ENCODE data around the gene ZNF407.

Gene ZNF407

DNA sequence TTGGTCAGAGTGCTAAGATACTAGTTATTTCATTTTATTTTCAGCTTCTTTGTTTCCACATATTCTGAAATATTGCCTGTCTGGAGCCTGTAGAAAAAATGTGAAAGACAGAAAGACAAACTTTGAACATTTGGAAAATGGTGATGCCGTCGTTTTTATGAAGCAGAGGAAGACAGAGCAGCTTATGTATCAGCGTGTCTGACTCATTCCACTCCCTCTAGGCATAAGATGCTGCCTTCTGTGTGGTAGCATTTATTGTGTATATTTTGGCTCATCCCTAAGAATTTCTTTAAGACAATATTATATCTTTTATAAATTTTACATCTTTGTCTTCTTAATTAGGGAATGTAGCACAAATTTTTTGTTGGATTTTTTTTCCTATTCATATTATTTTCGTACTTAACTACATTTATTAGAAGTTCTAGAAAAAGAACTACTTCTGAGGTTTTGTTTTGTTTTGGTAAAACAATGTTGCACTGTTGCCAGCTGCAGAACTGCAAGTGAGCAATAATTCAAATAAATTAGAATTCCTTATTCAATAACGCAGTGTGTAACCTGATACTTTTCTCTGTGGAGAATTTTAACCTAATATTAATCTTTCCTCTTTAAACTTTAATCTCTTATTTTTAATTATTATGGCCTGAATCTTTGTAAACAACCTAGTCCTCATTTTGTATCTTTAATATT is 300.4 kb downstream of the ZNF407 start:
- no peak for DNase-seq

- DNase-seq: no peak
Observed at GRCh38 chr18:74898965-74899364, 301.3 kb downstream of the ZNF407 start.

- DNase-seq: peak; percentile 45
Observed at GRCh38 chr18:74899554-74899953, 301.9 kb downstream of the ZNF407 start.

DNA sequence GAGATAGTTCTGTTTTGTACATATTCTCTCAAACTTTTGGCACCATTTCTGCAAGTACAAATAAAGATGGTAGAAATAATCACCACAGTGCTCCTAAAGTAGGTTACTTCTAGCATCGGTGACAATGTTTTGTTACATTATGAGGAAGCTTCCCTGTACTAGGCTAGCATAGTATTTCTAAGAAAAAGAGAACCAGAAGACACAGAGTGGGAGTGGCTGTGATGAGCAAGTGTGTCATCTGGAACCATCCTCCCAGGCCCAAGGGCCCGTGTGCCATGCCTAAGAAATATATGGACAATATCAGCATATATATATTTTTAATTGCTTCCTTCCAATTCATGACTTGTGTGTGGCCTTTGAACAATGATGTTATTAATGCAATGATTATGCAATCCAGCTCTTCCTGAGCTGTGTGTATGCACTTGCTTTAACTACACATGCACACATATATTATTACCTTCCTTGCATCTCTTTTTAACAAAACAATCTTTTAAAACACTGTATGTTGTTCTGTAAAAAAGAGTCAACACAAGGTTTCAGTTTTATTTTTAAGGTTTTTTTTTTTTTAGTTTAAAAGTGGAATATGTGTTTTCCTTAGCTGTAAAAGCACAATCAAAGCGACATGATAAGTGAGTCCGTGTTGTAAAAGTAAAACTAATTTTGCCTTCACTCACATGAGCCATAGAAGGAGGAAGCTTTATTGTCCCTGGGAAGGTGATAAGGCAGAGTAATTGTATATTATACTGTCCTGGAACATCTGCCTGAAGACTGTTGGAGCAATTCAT is 303.9 kb downstream of the ZNF407 start:
- peak; percentile 50 for DNase-seq

DNA sequence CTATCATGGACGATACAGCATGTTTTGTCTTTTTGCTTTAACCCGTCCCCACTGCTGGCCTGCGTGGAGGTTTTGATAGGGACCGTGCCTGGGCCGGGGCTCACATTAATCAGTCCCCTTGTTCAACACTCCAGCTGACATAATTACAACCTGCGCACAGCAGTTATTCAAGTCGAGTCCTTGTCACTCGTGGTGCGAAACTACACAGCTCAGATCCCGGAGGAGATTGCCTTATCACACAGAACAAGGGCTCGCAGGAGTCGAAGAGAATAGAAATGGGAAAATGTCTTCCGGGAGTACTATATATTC is 304.4 kb downstream of the ZNF407 start:
- no peak for DNase-seq

- DNase-seq: no peak
Observed at GRCh38 chr18:74905247-74905646, 307.6 kb downstream of the ZNF407 start.

DNA sequence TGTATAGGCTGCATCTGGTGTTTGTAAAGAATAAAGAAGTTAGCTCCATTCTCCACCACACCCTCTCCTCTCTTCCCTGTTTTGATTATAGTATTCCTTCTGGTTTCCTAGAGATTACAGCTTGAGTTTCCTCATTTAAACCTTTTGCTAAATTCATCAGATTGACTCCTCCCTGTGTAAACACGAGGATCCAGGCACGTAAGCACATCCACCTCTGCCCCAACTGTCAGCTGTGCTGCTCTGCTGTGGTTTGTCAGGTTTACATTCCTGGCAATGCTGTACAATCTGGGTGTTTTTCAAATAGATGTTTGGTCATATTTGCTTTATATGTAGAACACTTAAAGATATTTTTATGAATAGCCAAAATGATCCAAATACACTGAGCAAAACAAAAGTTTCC is 308.5 kb downstream of the ZNF407 start:
- peak; percentile 64 for DNase-seq

- DNase-seq: no peak
Observed at GRCh38 chr18:74914052-74914591, 316.5 kb downstream of the ZNF407 start.

DNA sequence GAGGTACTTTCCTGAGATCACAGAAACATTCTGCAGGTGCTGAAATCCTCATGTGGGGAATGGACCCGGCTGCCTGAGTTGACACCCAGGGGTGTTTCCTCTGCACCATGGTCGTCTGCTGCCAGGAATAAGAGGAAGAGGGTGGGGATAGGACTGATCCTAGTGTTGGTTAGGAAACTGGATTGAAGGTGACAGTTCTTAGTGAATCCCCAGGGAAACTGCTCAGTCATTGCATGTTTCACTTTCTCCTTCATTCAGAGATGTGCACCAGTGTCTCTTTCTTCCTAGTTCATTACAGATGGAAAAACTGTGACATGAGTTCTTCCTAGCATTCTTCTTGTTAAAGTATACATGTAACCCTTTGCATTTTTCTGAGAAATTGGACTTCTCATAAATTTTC is 317.0 kb downstream of the ZNF407 start:
- DNase-seq: no peak

GRCh38 chr18:74916773-74917393 is 319.2 kb downstream of the ZNF407 start:
- no peak for DNase-seq

- DNase-seq: no peak
Observed at GRCh38 chr18:74918276-74918790, 320.7 kb downstream of the ZNF407 start.

DNA sequence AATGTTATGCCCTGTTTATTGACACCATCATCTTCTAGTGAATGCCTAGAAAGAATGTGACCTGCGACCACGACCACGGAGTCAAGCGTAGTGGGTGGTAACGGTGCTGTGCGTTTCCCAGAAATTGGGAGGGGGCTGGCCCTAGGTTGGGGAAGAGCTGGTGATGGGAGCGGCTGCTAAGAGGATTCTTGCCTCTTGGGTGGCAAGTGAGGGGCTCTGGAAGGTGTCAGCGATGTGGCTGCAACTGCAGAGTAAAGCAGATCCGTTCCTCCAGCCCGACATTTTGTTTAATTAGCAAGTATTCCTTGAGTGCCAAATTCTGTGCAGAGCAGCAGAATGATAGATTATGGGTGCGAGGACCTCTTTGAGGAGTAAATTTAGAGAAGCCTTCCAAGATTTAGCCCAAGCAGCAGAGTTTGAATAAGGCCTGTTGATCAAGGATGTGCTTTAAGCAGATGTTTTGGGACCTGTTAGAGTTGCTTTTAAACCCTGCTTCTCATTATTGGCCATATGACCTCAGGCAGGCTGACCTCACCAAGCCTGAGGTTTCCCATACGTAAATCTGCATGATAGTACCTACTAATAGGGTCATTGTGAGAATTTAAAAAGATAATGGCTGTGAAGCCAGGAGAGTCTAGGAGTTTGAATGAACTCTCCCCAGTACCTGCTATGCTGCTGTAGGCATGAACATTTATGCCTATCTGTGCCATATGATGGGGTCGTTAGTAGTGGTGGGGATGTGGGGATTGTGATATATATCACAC is 323.6 kb downstream of the ZNF407 start:
- no peak for DNase-seq

GRCh38 chr18:74926051-74926450 is 328.4 kb downstream of the ZNF407 start:
- DNase-seq: no peak

DNA sequence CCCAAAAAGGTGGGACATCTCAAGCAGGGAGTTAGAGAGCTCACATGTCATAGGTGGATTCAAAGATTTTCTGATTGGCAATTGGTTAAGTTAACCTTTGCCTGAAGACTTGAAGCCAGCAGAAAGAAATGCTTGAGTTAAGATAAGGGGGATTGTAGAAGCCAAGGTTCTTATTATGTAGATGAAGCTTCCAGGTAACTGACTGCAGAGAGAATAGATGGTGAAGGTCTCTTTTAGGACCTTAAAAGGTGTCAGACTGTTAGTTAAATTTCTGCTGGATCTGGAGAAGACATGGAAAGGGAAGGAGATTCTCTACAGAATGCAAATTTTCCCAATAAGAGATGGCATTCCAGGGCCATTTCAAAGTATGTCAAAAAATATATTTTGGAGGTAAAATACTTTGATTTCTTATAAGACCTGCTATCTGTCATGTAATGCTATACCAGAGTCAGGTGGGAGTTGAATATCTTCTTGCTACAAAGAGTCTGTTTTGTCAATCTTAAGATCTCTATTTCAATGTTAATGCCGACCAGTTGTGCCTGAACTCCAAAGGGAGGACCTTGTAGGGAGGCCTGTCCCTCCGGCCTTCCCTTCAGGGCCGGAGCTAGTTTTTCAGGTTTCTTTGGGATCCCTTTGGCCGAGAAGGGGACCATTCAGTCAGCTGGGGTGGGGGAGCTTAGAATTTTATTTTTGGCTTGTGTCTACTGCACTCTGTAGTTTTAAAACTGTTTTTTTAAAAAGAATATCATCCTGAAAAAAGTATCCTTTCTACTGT is 330.7 kb downstream of the ZNF407 start:
- no peak for DNase-seq

- no peak for DNase-seq
Observed at GRCh38 chr18:74929110-74929509, 331.4 kb downstream of the ZNF407 start.

DNA sequence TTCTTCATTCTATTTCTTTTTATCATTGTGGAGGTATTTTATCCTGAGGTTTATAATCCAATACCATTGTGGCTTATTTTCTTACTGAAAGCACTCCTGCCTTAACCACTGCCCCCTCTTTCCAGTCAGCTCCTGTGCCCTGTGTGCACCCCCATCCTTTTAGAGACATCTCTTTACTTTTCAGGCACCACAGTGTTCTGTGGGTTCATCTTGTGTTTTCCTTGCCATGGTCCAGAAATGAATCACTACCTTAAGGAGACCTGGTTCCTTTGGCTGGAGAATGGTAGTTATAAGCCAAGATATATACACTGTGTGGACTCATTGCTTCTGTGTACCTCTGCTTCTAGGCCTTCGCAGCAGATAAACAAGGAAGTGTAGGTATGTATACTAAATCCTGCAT is 332.9 kb downstream of the ZNF407 start:
- no peak for DNase-seq

GRCh38 chr18:74933930-74934329 is 336.3 kb downstream of the ZNF407 start:
- DNase-seq: no peak

DNA sequence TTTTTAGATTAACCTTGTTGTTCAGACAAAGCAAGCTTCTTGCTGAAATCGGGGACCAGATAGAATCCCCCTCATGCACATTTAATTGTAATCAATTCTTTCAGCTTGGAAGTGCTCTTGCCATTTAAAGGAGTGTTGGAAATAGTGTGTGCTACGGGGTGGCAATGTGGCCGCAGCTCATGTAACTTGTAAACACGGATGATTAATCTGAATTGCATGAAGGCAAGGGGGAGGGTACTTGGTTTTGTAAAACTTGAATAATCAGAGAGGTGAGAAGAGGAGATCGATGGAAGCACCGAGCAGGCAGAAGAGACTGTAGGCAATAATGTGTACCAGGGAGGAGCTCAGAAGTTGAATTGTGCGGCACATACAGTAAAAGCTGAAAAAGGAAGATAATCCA is 337.8 kb downstream of the ZNF407 start:
- DNase-seq: no peak

DNA sequence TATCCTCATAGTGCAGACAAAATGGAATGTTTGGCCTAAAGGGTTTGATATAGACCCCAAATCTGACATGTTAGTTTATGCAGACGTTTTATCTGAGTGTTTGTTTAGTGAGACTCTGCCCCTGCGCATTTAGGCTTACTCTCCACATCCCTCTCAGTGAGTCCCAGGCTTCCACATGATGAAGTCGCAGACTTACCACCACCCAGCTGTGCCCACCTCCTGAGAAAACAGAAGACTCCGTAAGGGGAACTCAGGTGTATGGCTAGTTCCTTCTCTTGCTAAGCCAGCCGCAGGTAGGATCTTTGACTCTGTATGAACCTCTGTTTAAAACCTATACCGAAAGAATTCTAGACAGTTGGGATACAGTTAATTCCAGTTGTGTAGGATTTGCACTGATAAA is 338.7 kb downstream of the ZNF407 start:
- no peak for DNase-seq

- DNase-seq: no peak
Observed at GRCh38 chr18:74937291-74937690, 339.6 kb downstream of the ZNF407 start.

GRCh38 chr18:74940856-74941255 is 343.2 kb downstream of the ZNF407 start:
- no peak for DNase-seq

DNA sequence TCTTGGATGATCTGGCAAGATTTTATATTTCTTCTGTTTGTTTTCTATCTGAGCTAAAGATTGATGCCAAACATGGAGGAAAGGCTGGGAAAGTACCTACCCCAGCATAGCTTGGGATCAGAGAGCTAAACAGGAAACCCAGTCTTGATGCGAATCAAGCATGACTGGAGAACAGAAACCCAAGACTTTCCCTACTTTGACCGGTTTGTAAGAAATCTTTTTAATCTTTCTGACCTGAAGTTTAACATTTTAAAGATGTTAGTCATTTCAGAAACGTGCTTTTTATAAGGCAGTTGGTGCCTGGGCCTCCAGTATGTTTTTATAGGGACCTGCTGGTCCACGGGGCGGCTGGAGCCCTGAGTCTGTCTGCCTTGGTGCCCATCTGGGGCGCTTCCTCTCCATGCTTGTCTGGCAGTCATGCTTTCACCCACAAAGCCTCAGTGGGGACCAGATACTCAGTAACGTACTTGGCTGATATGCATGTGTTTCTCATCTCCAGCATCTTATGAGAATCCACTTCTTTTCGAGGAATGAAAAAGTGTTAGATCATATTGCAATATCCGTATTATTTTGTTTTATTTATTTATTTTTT is 344.7 kb downstream of the ZNF407 start:
- no peak for DNase-seq

All from NCI-H526 treated with DMSO at 0.1 percent for 48 hours (cell line).